DOHH2 (cell line): ENCODE data around the gene ATP6V0B.

ENCODE experiments used
- EZH2phosphoT487 ChIP-seq: fragments of 200-600 bp; sonication (generic); IDR thresholded peaks from 2 replicates; pipeline ENCODE4 v1.6.1; 2017; ENCODE audit warnings: borderline replicate concordance, mild to moderate bottlenecking, antibody characterized with exemption, low read length, moderate library complexity, mixed read lengths
- TF ChIP-seq, protein P1 (sequence below): fragments of 200-600 bp; sonication (generic); IDR thresholded peaks from one replicate; pipeline ENCODE4 v1.5.1; 2014; ENCODE audit warnings: antibody characterized with exemption, mild to moderate bottlenecking, low read depth, low read length; ENCODE audit not compliant: poor library complexity, severe bottlenecking

GRCh38 chr1:43969416-43969745 lies 5.4 kb upstream of the ATP6V0B start:
- TF ChIP-seq, protein P1, sequence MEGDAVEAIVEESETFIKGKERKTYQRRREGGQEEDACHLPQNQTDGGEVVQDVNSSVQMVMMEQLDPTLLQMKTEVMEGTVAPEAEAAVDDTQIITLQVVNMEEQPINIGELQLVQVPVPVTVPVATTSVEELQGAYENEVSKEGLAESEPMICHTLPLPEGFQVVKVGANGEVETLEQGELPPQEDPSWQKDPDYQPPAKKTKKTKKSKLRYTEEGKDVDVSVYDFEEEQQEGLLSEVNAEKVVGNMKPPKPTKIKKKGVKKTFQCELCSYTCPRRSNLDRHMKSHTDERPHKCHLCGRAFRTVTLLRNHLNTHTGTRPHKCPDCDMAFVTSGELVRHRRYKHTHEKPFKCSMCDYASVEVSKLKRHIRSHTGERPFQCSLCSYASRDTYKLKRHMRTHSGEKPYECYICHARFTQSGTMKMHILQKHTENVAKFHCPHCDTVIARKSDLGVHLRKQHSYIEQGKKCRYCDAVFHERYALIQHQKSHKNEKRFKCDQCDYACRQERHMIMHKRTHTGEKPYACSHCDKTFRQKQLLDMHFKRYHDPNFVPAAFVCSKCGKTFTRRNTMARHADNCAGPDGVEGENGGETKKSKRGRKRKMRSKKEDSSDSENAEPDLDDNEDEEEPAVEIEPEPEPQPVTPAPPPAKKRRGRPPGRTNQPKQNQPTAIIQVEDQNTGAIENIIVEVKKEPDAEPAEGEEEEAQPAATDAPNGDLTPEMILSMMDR, result no peak
- no peak for TF ChIP-seq EZH2phosphoT487
